A549 (cell line): ENCODE results near the gene TPH1. TPM values are rescaled to one million over a fixed set of nuclear protein-coding genes. Genes with fewer than 3 reads are reported as not detected.

Experiments
- ATAC-seq, 2 experiments: fragments of 200-7000 bp in 1 of 2; fragments of >200 bp in 1 of 2; cut with Nextera tagmentation in 1 of 2; cut with Tn5 transposase in 1 of 2; 3 replicates each; pipeline versions ENCODE4 v1.8.0 to v1.9.1; 2018 to 2020; ENCODE audit warnings: mild to moderate bottlenecking in 1 of 2, moderate library complexity in 1 of 2
- CTCF ChIA-PET: fragments of 300-600 bp; sonication (Branson Sonifier 250); formaldehyde crosslinking; extraction: SDS; loops from one replicate; lab custom pipeline; 2021; ENCODE audit warnings: antibody characterized with exemption, inconsistent platforms; lab: Yijun Ruan, JAX
- POLR2A ChIA-PET: fragments of 350-600 bp; formaldehyde crosslinking; extraction: SDS; loops from one replicate; lab custom pipeline; 2021; ENCODE audit warnings: antibody characterized with exemption, inconsistent platforms; lab: Yijun Ruan, JAX
- DNase-seq, 2 experiments: peaks; one replicate each; pipeline versions ENCODE4 v3.0.0 to v3.0.0-alpha.2; 2011 to 2016; ENCODE audit warnings: low read depth in 1 of 2, low spot score in 1 of 2
- FAIRE-seq: peaks from 2 replicates; lab custom pipeline; 2011; peaks lifted over from hg19 to GRCh38; lab: Jason Lieb, UNC
- H3K27ac ChIP-seq, 2 experiments: fragments of >200 bp; sonication (Bioruptor Twin); formaldehyde crosslinking; 3 replicates each; pipeline ENCODE4 v1.5.1; 2016 to 2017
- H3K4me1 ChIP-seq: fragments of >200 bp; sonication (Bioruptor Twin); formaldehyde crosslinking; 3 replicates; pipeline ENCODE4 v1.6.1; 2016
- H3K4me2 ChIP-seq: fragments of >200 bp; sonication (Bioruptor Twin); formaldehyde crosslinking; 3 replicates; pipeline ENCODE4 v1.6.1; 2016
- H3K4me3 ChIP-seq: fragments of >200 bp; sonication (Bioruptor Twin); formaldehyde crosslinking; 3 replicates; pipeline ENCODE4 v1.5.1; 2016
- H3K9me3 ChIP-seq: fragments of >200 bp; sonication (Bioruptor Twin); formaldehyde crosslinking; 3 replicates; pipeline ENCODE4 v1.6.1; 2016
- CBX2 ChIP-seq: fragments of 200-600 bp; sonication (generic); IDR thresholded peaks from 2 replicates; pipeline ENCODE4 v1.6.1; 2016; ENCODE audit warnings: low read depth, mild to moderate bottlenecking, borderline replicate concordance
- CEBPB ChIP-seq, 2 experiments: fragments of >200 bp in 1 of 2; sonication (Bioruptor Twin) in 1 of 2; formaldehyde crosslinking in 1 of 2; IDR thresholded peaks; 2 replicates each; pipeline ENCODE4 v1.6.1; 2012 to 2016
- FOSB ChIP-seq: fragments of 250-450 bp; sonication (Bioruptor Pico); IDR thresholded peaks from 2 replicates; pipeline ENCODE4 v1.5.0; 2020; ENCODE audit warnings: mild to moderate bottlenecking, moderate library complexity
- FOSL2 ChIP-seq, 2 experiments: fragments of 450-650 bp in 1 of 2; fragments of >200 bp in 1 of 2; sonication (Bioruptor Twin) in 1 of 2; formaldehyde crosslinking; IDR thresholded peaks; 2 replicates each; pipeline versions ENCODE4 v1.5.0 to v1.6.1; 2016 to 2020; ENCODE audit warnings: mild to moderate bottlenecking in 1 of 2, moderate library complexity in 1 of 2
- GATA3 ChIP-seq: IDR thresholded peaks from 2 replicates; pipeline ENCODE4 v1.6.1; 2012; ENCODE audit warnings: borderline replicate concordance
- HOXB13 ChIP-seq: fragments of 250-450 bp; sonication (Bioruptor Pico); IDR thresholded peaks from 2 replicates; pipeline ENCODE4 v1.5.0; 2020; ENCODE audit warnings: low read depth, mild to moderate bottlenecking, moderate library complexity
- KDM5A ChIP-seq: fragments of 200-600 bp; sonication (generic); IDR thresholded peaks from 2 replicates; pipeline ENCODE4 v1.6.1; 2016; ENCODE audit warnings: antibody characterized with exemption, mild to moderate bottlenecking
- MAFK ChIP-seq: fragments of 450-650 bp; IDR thresholded peaks from 2 replicates; pipeline ENCODE4 v1.6.1; 2014; ENCODE audit not compliant: partially characterized antibody
- NR3C1 ChIP-seq: fragments of >200 bp; sonication (Bioruptor Twin); formaldehyde crosslinking; IDR thresholded peaks from 3 replicates; pipeline ENCODE4 v1.6.1; 2017
- POLR2A ChIP-seq: IDR thresholded peaks from 2 replicates; pipeline ENCODE4 v1.6.1; 2012; ENCODE audit warnings: mild to moderate bottlenecking, low read length
- RAD21 ChIP-seq, 2 experiments: fragments of >200 bp in 1 of 2; sonication (Bioruptor Twin) in 1 of 2; formaldehyde crosslinking in 1 of 2; IDR thresholded peaks in 1 of 2; conservative IDR thresholded peaks in 1 of 2; 2 replicates in 1 of 2; 3 replicates in 1 of 2; pipeline ENCODE4 v1.6.1; 2012 to 2018; ENCODE audit warnings: inconsistent platforms in 1 of 2
- RFX5 ChIP-seq: fragments of 450-650 bp; IDR thresholded peaks from 2 replicates; pipeline ENCODE4 v1.7.1; 2014; ENCODE audit warnings: antibody characterized with exemption, mild to moderate bottlenecking, moderate library complexity
- SMC3 ChIP-seq: fragments of >200 bp; sonication (Bioruptor Twin); formaldehyde crosslinking; IDR thresholded peaks from 3 replicates; pipeline ENCODE4 v1.6.1; 2018; ENCODE audit warnings: inconsistent platforms
- ZC3H11A ChIP-seq: fragments of 450-650 bp; IDR thresholded peaks from 2 replicates; pipeline ENCODE4 v1.6.1; 2014; ENCODE audit warnings: antibody characterized with exemption, mild to moderate bottlenecking
- ZSCAN20 ChIP-seq: fragments of 250-450 bp; sonication (Bioruptor Pico); IDR thresholded peaks from 2 replicates; pipeline ENCODE4 v1.8.0; 2022; ENCODE audit warnings: mild to moderate bottlenecking, moderate library complexity
- WGBS: methylation state at CpG from one replicate; pipeline ENCODE4 v1.1.6; 2017; ENCODE audit errors: missing lambda C conversion rate; 5-methylcytosine and 5-hydroxymethylcytosine counted together
- polyA plus RNA-seq, 4 experiments: library from polyadenylated mRNA; depleted of rRNA in 3 of 4; stranded (reverse); fragments of >200 nt; fragmentation: RNase III in 1 of 4; extraction: RNeasy Plus Mini Kit Qiagen cat#74134 plus additional on column Dnase treatment in 1 of 4; gene quantifications; 2 replicates in 3 of 4; 3 replicates in 1 of 4; pipeline ENCODE4 v1.2.3, GENCODE V29; 2011 to 2017
- TF ChIP-seq, protein P1 (sequence below): fragments of 200-600 bp; sonication (generic); IDR thresholded peaks from 2 replicates; pipeline ENCODE4 v1.6.1; 2016; ENCODE audit warnings: antibody characterized with exemption, mild to moderate bottlenecking, moderate library complexity
- TF ChIP-seq, protein P2 (sequence below): IDR thresholded peaks from 2 replicates; pipeline ENCODE4 v1.6.1; 2012
- TF ChIP-seq, protein P3 (sequence below): fragments of >200 bp; sonication (Bioruptor Twin); formaldehyde crosslinking; IDR thresholded peaks from 2 replicates; pipeline ENCODE4 v1.6.1; 2016
- TF ChIP-seq, protein P4 (sequence below): fragments of >200 bp; sonication (Bioruptor Twin); formaldehyde crosslinking; IDR thresholded peaks from 3 replicates; pipeline ENCODE4 v1.6.1; 2016
- TF ChIP-seq, protein P5 (sequence below): fragments of 450-650 bp; IDR thresholded peaks from 2 replicates; pipeline ENCODE4 v1.6.1; 2014; ENCODE audit warnings: antibody characterized with exemption

The TPH1 gene
- polyA plus RNA-seq, 2 of the 4 experiments (the other 2 are of a cell fraction) = 0.09 to 0.34 TPM

DNA sequence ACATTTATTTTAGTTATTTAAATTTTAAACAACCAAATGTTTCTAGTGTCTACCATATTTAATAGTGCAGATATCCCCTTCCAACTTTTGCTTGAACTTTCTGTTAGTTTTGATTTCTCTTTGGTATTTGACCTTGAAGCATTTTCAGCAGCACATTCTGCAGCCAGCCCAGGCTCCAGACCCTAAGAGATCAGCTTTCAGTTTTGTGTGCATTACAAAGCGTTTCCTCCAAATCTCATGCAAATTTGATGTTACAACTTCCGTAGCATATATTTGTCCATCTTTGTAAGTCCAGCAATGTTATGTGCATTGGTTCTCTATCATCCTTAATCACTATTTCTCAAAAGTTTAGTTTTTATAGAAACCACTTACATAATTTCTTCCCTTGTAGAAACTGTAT, 18.6 kb downstream of the TPH1 start:
- FAIRE-seq = no peak
- Histone ChIP-seq H3K9me3 (no peaks in the 10 kb centered on the region), H3K4me1 (no peaks in the 10 kb centered on the region), H3K4me3 (no peak overlapping the region), H3K27ac (no peak overlapping the region), H3K4me2 (no peak overlapping the region)
- CTCF ChIA-PET = interaction anchor here (1.0 kb wide), 1 partner anchor 8 kb away, joined by 3 read pairs; no protein-coding TSS in a partner anchor
- no peak for DNase-seq
- ATAC-seq = no peak
- WGBS = 65% methylated on average over 2 of the region's 2 CpGs
- POLR2A ChIA-PET = no interaction called here
- TF ChIP-seq RFX5 = no peak
- TF ChIP-seq, protein P1, sequence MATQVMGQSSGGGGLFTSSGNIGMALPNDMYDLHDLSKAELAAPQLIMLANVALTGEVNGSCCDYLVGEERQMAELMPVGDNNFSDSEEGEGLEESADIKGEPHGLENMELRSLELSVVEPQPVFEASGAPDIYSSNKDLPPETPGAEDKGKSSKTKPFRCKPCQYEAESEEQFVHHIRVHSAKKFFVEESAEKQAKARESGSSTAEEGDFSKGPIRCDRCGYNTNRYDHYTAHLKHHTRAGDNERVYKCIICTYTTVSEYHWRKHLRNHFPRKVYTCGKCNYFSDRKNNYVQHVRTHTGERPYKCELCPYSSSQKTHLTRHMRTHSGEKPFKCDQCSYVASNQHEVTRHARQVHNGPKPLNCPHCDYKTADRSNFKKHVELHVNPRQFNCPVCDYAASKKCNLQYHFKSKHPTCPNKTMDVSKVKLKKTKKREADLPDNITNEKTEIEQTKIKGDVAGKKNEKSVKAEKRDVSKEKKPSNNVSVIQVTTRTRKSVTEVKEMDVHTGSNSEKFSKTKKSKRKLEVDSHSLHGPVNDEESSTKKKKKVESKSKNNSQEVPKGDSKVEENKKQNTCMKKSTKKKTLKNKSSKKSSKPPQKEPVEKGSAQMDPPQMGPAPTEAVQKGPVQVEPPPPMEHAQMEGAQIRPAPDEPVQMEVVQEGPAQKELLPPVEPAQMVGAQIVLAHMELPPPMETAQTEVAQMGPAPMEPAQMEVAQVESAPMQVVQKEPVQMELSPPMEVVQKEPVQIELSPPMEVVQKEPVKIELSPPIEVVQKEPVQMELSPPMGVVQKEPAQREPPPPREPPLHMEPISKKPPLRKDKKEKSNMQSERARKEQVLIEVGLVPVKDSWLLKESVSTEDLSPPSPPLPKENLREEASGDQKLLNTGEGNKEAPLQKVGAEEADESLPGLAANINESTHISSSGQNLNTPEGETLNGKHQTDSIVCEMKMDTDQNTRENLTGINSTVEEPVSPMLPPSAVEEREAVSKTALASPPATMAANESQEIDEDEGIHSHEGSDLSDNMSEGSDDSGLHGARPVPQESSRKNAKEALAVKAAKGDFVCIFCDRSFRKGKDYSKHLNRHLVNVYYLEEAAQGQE = no peak
- TF ChIP-seq, protein P2, sequence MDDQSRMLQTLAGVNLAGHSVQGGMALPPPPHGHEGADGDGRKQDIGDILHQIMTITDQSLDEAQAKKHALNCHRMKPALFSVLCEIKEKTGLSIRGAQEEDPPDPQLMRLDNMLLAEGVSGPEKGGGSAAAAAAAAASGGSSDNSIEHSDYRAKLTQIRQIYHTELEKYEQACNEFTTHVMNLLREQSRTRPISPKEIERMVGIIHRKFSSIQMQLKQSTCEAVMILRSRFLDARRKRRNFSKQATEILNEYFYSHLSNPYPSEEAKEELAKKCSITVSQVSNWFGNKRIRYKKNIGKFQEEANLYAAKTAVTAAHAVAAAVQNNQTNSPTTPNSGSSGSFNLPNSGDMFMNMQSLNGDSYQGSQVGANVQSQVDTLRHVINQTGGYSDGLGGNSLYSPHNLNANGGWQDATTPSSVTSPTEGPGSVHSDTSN = no peak
- TF ChIP-seq CBX2 = no peak
- TF ChIP-seq, protein P3, sequence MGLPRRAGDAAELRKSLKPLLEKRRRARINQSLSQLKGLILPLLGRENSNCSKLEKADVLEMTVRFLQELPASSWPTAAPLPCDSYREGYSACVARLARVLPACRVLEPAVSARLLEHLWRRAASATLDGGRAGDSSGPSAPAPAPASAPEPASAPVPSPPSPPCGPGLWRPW = no peak
- no peak for TF ChIP-seq SMC3
- no peak for TF ChIP-seq HOXB13

DNA sequence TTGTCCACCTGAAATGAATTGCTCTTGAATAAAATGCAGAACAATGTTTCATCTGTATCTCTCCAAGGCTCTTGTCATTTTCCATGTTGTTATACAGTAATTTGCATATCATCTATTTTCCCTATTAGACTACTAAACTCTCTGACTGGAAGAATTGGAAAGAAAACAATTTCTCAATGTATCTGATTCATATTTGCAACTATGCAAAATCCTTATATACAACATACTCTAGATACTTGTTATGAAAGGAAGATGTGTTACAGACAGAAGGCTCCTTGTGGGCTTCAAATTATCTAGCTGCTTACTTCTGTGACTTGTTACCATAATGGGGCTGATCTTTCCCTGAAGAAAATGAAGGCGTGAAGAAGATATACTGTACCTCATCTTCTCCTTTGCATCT, 23.6 kb downstream of the TPH1 start:
- ATAC-seq (no peak), DNase-seq (no peak), FAIRE-seq (no peak)
- WGBS = 3% methylated on average over 1 of the region's 1 CpG
- Histone ChIP-seq H3K27ac (no peak overlapping the region), H3K4me3 (no peak overlapping the region), H3K4me2 (no peak overlapping the region), H3K9me3 (no peaks in the 10 kb centered on the region), H3K4me1 (no peaks in the 10 kb centered on the region)
- ChIA-PET CTCF (no interaction called here), POLR2A (no interaction called here)
- no peak for TF ChIP-seq KDM5A
- TF ChIP-seq MAFK = peak; percentile 55
- TF ChIP-seq FOSL2 (IDR thresholded peaks at IDR 0.05) = no peak
- TF ChIP-seq FOSL2 (CRISPR knock-in tag; IDR thresholded peaks at IDR 0.05) = no peak
- TF ChIP-seq FOSB (CRISPR knock-in tag) = no peak
- no peak for TF ChIP-seq NR3C1
- no peak for TF ChIP-seq ZSCAN20

DNA sequence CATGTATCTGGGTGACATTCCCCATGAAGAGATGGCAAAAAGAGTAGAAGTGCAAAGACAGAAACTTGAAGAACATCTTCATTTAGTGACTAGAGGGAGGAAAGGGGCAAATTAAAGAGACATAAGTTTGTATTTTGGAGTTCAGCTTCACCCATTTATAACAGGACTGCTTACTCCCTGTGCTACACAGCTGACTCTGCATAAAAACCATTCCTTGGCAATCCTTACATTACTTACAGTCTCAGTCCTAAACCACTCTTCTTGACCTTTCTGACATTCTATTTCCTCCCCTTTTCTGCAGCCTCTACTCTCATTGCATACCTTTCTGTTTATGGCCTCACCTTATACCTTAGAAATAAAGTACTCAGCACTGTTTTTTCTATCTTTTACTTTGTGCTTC, 26.4 kb downstream of the TPH1 start:
- ChIA-PET POLR2A (no interaction called here), CTCF (no interaction called here)
- no peak for ATAC-seq
- Histone ChIP-seq H3K9me3 (no peaks in the 10 kb centered on the region), H3K4me3 (no peak overlapping the region), H3K4me2 (no peak overlapping the region), H3K27ac (no peak overlapping the region), H3K4me1 (no peaks in the 10 kb centered on the region)
- FAIRE-seq = no peak
- TF ChIP-seq MAFK = peak; percentile 61
- no peak for TF ChIP-seq RAD21 (conservative IDR thresholded peaks at IDR 0.05 in 1 of 2, IDR thresholded peaks at IDR 0.05 in 1 of 2)
- DNase-seq = no peak

DNA sequence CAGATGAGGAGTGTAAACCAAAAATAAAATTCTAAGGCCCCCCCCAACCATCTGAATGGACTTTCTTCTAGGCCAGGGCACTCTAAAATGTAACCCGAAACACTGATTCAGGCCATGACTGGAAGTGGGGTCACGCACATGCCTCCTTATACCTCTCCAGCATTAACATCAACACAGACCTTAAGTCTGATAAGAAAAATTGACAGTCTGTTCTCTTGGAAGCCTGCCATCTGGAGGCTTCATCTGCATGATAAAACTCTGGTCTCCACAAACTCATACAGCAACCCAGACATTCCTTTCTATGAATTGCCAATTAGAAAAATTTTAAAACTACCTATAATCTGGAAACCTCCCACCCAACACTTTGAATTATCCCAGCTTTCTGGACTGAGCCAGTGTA, 29.3 kb downstream of the TPH1 start:
- Histone ChIP-seq H3K27ac (no peak overlapping the region), H3K4me2 (no peak overlapping the region), H3K4me1 (peaks cover 9% of the 10 kb centered on the region; the same call in 2 of the 3 replicates), H3K4me3 (no peak overlapping the region), H3K9me3 (no peaks in the 10 kb centered on the region)
- ATAC-seq = no peak
- ChIA-PET POLR2A (no interaction called here), CTCF (interaction anchor here (1.0 kb wide), 1 partner anchor 38 kb away, joined by 4 read pairs; no protein-coding TSS in a partner anchor)
- FAIRE-seq = no peak
- DNase-seq = no peak
- 54% methylated on average over 2 of the region's 2 CpGs for WGBS
- TF ChIP-seq SMC3 (no peak), GATA3 (no peak), POLR2A (no peak), ZC3H11A (no peak), CEBPB (IDR thresholded peaks at IDR 0.05) (no peak)
- TF ChIP-seq, protein P4, sequence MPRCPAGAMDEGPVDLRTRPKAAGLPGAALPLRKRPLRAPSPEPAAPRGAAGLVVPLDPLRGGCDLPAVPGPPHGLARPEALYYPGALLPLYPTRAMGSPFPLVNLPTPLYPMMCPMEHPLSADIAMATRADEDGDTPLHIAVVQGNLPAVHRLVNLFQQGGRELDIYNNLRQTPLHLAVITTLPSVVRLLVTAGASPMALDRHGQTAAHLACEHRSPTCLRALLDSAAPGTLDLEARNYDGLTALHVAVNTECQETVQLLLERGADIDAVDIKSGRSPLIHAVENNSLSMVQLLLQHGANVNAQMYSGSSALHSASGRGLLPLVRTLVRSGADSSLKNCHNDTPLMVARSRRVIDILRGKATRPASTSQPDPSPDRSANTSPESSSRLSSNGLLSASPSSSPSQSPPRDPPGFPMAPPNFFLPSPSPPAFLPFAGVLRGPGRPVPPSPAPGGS = no peak
- TF ChIP-seq, protein P2 = no peak
- TF ChIP-seq, protein P5, sequence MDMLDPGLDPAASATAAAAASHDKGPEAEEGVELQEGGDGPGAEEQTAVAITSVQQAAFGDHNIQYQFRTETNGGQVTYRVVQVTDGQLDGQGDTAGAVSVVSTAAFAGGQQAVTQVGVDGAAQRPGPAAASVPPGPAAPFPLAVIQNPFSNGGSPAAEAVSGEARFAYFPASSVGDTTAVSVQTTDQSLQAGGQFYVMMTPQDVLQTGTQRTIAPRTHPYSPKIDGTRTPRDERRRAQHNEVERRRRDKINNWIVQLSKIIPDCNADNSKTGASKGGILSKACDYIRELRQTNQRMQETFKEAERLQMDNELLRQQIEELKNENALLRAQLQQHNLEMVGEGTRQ = no peak
